Measurements from ENCODE around the gene HES1. TPM values are rescaled to one million over a fixed set of nuclear protein-coding genes. Genes with fewer than 3 reads are reported as not detected.

Gene HES1
- total RNA-seq, 4 donors from 2014 or later, result 89.9 to 196 (median 104) TPM

- Histone ChIP-seq H3K27me3 (no peaks in the 10 kb centered on the region), H3K9me3 (no peaks in the 10 kb centered on the region), H3K4me3 (peak overlapping the region in 2 of 4 donors; percentile 26 to 30), H3K36me3 (no peaks in the 10 kb centered on the region), H3K27ac (peak overlapping the region; percentile 42 to 83 (median 73)), H3K4me1 (peaks cover 15 to 50% (median 44%) of the 10 kb centered on the region in 4 donors)
- TF ChIP-seq EP300 (IDR thresholded peaks at IDR 0.05; ENCODE audit: low read depth), result no peak
- TF ChIP-seq POLR2A (IDR thresholded peaks at IDR 0.05), result no peak
- TF ChIP-seq, protein P1, sequence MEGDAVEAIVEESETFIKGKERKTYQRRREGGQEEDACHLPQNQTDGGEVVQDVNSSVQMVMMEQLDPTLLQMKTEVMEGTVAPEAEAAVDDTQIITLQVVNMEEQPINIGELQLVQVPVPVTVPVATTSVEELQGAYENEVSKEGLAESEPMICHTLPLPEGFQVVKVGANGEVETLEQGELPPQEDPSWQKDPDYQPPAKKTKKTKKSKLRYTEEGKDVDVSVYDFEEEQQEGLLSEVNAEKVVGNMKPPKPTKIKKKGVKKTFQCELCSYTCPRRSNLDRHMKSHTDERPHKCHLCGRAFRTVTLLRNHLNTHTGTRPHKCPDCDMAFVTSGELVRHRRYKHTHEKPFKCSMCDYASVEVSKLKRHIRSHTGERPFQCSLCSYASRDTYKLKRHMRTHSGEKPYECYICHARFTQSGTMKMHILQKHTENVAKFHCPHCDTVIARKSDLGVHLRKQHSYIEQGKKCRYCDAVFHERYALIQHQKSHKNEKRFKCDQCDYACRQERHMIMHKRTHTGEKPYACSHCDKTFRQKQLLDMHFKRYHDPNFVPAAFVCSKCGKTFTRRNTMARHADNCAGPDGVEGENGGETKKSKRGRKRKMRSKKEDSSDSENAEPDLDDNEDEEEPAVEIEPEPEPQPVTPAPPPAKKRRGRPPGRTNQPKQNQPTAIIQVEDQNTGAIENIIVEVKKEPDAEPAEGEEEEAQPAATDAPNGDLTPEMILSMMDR (IDR thresholded peaks at IDR 0.05), result no peak
- no peak for TF ChIP-seq POLR2AphosphoS5 (IDR thresholded peaks at IDR 0.05)
- intact Hi-C loops (cut with DNase I; ENCODE audit: low total_unique reads), result loop anchor here (10.0 kb wide), 1 partner anchor 135 kb away; no protein-coding TSS in a partner anchor
- in situ Hi-C loops (cut with MboI; ENCODE audit: low pct_ligation_motif_present in 1 of 4, low pct_unique_long_range_greater_than_20kb in 1 of 4, low sequenced_read_pairs in 3 of 4), result loop anchor here (5.0 to 25.0 kb wide), 5 partner anchors 182 to 345 kb away; no protein-coding TSS in a partner anchor
- DNase-seq, result no peak
- 39% methylated on average over 2 of the region's 2 CpGs; no CpG with 5 or more reads in 1 of the 2 donors for WGBS, 2 donors (ENCODE audit: low coverage in 1 of 2)
These were observed 5.8 kb upstream of the HES1 start for GRCh38 chr3:194130188-194130587.

GRCh38 chr3:194130807-194131589, 5.0 kb upstream of the HES1 start:
- Histone ChIP-seq H3K36me3 (no peaks in the 10 kb centered on the region), H3K4me1 (peaks cover 15 to 56% (median 47%) of the 10 kb centered on the region in 4 donors), H3K27ac (peak overlapping the region; percentile 36 to 83 (median 73)), H3K27me3 (no peaks in the 10 kb centered on the region), H3K9me3 (no peaks in the 10 kb centered on the region), H3K4me3 (peak overlapping the region in 3 of 4 donors; percentile 9 to 30 (median 26))
- 0 to 32% methylated on average over 2 to 19 of the region's 19 CpGs for WGBS, 2 donors (ENCODE audit: low coverage in 1 of 2)
- in situ Hi-C loops (cut with MboI; ENCODE audit: low pct_ligation_motif_present in 1 of 4, low pct_unique_long_range_greater_than_20kb in 1 of 4, low sequenced_read_pairs in 3 of 4) (loop anchor here (5.0 to 25.0 kb wide), 5 partner anchors 181 to 346 kb away; no protein-coding TSS in a partner anchor), intact Hi-C loops (cut with DNase I; ENCODE audit: low total_unique reads) (loop anchor here (10.0 kb wide), 1 partner anchor 136 kb away; no protein-coding TSS in a partner anchor)
- peak; percentile 62 for DNase-seq
- peak in 2 of 3 donors; percentile 44 to 55 for TF ChIP-seq POLR2AphosphoS5 (IDR thresholded peaks at IDR 0.05)
- TF ChIP-seq POLR2A (IDR thresholded peaks at IDR 0.05), result no peak
- no peak for TF ChIP-seq EP300 (IDR thresholded peaks at IDR 0.05; ENCODE audit: low read depth)
- TF ChIP-seq, protein P1 (IDR thresholded peaks at IDR 0.05), result no peak

DNA sequence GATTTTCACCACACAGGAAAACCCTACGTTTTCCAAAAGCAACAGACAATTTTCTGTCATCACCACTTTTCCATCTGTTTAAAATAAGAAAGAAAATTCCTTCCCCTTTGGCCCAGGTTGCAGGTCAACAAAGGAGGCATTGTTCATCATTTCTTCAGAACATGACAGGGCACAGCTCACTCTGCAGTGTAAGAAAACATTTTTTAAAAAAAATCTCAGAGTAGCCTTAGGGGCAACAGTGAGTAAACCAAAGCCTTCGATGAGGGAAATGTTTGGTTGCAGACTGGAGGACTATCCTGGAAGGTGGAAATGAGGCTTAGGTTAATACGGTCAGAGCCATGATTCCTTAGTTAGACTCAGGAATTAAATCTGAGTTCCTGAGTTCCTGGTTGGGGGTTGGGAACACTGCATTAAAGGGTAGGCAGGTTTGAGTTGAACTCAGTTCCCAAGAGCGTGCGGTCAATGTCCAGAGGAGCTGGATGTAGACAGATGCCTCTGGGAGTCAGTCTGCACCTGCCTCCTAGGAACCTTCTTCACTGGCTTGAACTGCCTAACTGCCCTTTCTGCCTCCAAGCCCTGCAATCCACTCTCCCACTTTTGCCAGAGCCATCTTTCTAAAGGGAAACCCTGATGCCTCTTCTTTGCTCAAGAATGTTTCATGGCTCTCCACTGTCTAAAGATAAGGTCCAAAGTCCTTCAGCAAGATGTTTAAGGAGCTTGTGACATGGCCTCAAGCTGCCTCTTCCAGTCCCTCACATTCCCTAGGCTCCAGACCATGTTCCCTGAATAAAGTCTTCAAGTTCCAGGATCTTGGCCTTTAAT, 3.3 kb upstream of the HES1 start:
- 56 to 75% methylated on average over 3 to 5 of the region's 5 CpGs for WGBS, 2 donors (ENCODE audit: low coverage in 1 of 2)
- Histone ChIP-seq H3K9me3 (no peaks in the 10 kb centered on the region), H3K27ac (peak overlapping the region in 2 of 4 donors; percentile 79 to 97), H3K27me3 (no peaks in the 10 kb centered on the region), H3K4me3 (no peak overlapping the region), H3K36me3 (no peaks in the 10 kb centered on the region), H3K4me1 (peaks cover 15 to 64% (median 47%) of the 10 kb centered on the region in 4 donors)
- no peak for DNase-seq
- TF ChIP-seq POLR2AphosphoS5 (IDR thresholded peaks at IDR 0.05) (no peak), POLR2A (IDR thresholded peaks at IDR 0.05) (no peak), EP300 (IDR thresholded peaks at IDR 0.05; ENCODE audit: low read depth) (no peak)
- TF ChIP-seq, protein P1 (IDR thresholded peaks at IDR 0.05), result no peak
- in situ Hi-C loops (cut with MboI; ENCODE audit: low pct_ligation_motif_present in 1 of 4, low pct_unique_long_range_greater_than_20kb in 1 of 4, low sequenced_read_pairs in 3 of 4) (loop anchor here (5.0 to 25.0 kb wide), 5 partner anchors 180 to 348 kb away; no protein-coding TSS in a partner anchor), intact Hi-C loops (cut with DNase I; ENCODE audit: low total_unique reads) (loop anchor here (10.0 kb wide), 1 partner anchor 138 kb away; no protein-coding TSS in a partner anchor)
